ENCODE data around the gene SDK1.
A peak's percentile ranks its signal among the peaks of the same experiment; 100 is the strongest.
"Not testable (repeated sequence)": the region's sequence is repeated elsewhere in the genome, so short reads cannot be mapped to it uniquely, and the experiment has no call there.

SDK1 gene

GRCh38 chr7:3955751-3956696 is 655.0 kb downstream of the SDK1 start:
- DNase-seq = peak; percentile 13
- ATAC-seq = peak; percentile 90

DNA sequence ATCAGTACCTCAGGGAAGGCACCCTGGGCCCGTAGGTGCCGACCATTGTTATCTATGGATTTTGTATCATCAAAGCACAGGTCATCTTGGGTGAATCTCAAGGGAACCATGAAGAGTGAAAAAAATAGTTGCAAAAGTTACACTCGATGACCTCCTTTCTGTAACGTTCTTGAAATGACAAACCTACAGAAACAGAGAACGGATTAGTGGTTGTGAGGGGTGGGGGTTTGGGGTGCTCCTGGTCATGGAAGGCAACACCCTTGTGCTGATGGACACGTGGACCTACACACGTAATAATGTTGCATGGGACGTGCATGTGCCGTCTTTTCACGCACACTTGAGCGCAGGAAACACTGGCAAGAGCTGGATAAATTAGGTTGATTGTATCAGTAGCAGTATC is 655.9 kb downstream of the SDK1 start:
- ATAC-seq (no peak), DNase-seq (no peak)

DNA sequence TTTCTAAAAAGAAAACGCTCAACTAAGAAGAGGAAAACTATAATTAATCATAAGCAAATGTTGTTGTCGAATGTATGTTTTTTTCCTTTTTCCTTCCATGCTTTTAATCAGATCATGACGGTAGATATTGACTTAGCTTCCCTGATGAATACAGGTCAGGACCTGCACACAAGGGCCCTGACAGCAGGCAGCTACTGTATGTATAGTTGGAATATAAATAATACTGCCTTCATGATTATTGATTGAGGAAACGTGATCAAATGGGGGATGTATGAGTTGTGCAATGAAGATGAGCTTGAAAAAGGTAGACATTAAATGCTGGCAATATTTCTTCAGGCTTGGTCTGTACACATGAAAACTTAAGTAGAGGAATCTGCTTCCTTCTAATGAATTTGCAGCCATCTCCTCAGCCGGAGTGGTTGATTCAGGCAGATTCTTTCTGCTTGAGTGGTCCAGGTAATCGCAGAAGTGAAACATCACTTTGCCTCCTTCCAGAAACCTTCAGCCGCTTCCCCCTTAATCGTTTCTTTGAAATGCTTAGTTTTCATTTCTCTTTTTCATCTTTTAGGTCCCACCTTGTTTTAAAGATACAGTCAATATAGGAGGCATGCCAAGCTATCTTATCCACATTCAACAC is 656.5 kb downstream of the SDK1 start:
- DNase-seq (no peak), ATAC-seq (no peak)

DNA sequence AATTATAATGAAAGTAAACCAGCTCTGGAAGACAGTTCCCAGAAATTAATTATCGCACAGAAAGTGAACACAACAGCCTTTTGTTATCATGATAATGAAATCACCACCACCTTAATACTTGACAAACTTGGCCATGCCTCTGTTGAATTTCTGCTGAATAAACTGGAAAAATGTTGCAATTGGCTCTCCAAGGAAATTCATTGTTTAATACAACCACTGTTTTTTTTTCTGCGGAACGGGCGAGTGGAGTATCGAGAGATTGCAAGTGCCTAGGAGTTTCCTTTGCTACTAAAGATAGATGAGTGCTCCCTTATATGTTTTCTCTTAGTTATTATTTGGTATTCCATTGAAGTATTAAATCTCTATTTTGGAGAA is 657.0 kb downstream of the SDK1 start:
- DNase-seq = no peak
- no peak for ATAC-seq

- ATAC-seq (no peak), DNase-seq (no peak)
Observed at GRCh38 chr7:3959364-3959763, 658.3 kb downstream of the SDK1 start.

GRCh38 chr7:3960050-3960763 is 659.2 kb downstream of the SDK1 start:
- ATAC-seq (no peak), DNase-seq (no peak)

DNA sequence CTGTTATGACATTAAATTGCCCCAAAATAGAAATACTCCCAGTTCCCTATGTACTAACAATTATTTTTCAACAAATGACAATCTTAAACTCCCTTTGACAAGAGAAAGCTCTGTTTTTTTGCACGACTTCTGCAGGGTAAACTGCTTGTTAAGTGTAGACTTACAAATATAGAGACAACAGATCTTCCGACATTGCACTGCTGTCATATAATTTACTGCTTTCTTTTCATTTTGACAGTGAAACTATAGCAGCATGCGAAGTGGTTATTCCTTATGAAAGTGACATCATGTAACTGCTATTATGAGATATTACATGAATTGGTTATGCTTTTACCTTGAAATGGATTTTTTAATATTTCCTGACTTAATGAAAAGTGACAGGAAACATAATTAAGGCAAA is 659.9 kb downstream of the SDK1 start:
- no peak for ATAC-seq

DNA sequence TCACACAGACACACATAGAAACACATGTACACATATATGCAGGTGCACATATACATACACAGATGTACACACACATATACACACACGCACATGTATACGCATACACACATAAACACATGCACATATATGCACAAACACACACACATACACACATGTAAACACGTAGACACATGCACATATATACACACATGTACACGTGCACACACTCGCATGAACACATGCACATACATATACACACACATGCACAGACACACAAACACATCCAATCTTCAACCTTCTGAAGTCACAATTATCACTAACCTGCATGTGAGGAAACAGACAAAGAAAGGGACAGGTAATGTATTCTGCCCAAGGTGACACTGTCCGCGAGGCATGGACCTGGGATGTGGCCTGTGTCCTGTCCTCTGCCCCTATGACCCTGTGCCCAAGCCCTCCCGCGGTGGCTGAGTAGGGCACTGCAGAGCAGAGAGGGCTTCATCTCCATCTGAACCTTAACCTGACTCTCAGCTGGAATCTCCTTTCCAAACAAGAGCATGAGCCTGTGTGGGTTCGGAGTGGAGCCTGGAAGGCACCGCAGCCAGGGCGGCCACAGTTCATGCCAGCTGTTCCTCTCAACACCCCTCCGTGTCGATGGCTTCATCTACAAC is 660.9 kb downstream of the SDK1 start:
- ATAC-seq (no peak), DNase-seq (no peak)

More for the DNA sequence above, 659.9 kb downstream of the SDK1 start:
- DNase-seq = no peak

- not testable (repeated sequence) for DNase-seq, ATAC-seq
Observed at GRCh38 chr7:3963768-3964167, 662.7 kb downstream of the SDK1 start.

DNA sequence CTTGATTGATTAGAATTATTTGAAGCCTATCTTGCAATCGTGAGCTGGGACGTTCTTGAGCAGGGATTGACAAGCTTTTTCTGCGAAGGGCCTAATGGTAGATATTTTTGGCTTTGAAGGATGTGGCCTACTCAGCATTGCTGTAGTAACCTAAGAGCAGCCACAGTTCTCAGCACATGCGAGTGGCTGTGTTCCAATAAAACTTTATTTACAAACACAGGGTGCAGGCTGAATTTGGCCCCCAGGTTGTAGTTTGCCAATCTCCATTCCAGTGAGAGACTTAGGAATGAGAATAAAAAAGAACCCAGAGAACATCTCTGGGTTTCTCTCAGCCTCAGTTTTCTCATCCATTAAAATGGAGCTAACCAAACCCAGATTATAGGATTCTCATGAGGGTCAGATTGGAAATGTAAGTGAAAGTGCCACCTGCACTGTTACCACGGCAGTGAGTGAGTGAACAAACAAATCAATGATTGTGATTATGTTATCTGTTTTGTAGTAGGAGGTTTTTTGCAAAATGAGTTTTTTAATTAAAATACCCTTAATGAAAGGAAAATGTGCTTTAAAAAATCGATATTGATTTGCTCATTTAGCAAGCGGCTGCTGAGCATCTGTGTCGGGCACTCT is 664.0 kb downstream of the SDK1 start:
- DNase-seq (no peak), ATAC-seq (no peak)

DNA sequence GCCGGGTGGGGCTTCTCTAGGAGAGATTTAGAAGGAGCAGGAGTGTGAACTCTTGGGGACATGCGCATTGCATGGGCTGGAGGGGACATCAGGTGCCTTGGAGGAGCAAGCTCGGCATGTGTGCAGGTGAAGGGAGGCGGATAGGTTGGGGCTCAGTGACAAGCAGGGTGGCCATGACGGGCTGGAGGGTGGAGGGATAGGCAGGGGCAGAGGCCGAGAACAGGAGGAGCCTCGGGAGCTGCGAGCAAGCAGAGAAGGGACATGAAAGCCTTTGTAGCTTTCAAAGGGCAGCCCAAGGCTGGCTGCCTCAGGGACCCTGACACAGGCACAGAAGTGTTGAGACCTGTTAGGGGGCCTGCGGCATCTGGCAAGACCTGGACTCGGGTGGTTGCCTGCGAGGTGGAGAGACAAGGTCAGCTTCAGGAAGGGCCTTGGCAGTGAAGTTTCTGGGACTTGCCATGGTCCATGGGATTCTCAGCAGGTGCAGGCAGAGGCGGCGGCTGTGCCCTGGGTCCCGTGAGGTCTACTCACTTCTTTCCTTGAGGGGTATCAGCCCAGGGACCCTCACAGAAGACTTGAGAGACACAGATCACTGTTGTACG is 664.8 kb downstream of the SDK1 start:
- no peak for ATAC-seq
- no peak for DNase-seq

DNA sequence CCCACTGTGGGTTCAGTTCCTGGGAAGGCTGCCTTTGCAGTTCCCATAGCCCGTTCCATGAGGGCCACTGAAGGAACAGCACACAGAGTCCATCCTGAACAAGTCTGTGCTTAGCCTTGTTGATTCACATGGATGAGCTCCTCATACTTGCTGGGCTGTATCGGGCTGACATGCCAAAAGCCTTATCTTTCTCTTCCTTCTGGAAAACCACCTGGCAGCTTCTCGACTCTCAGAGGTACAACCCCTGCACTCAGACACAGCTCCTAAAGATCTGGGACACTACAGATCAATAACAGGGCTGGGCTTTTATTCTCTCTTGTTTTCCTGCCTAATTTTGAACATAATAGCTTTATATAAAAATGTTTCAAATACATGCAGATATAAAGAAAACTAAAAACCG is 667.2 kb downstream of the SDK1 start:
- ATAC-seq (no peak), DNase-seq (no peak)

- no peak for DNase-seq
- ATAC-seq = no peak
Observed at GRCh38 chr7:3969286-3969685, 668.2 kb downstream of the SDK1 start.

DNA sequence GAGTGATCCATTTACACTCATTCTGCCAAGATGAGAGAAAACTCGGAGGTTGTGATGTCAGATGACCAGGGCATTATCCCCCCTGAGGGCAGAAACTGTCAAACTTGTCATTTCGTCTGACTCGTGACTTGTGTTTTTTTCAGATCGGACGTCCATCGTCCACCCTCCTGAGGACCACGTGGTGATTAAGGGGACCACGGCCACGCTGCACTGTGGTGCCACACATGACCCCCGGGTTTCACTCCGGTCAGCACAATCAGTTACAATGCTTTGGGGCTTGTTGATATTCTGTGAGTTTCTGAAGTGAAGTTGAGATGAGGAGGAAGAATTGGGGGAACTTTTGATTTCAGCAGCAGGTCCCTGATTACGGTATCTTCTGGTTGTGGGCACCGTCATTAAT is 670.3 kb downstream of the SDK1 start:
- DNase-seq = no peak

DNA sequence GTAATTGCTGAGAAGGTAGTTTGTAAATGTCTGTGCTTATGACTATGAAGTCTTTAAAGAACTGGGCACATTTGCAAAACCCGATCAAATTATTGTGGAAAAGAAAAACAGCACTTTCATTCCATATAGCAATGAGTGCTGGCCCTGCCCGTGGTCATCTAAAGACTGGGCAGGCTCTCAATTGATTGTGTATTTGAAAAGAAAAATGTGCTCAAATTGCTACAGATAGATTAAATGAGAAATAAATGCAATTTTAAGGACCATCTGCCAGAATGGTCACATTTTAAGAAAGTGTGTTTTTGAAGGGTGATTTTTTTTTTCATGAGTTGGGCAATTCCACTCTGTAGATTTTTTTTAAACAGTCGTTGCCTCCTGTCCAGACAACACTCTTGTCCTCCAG is 672.2 kb downstream of the SDK1 start:
- DNase-seq = no peak
- ATAC-seq = no peak

More for the DNA sequence above, 670.3 kb downstream of the SDK1 start:
- ATAC-seq = no peak

DNA sequence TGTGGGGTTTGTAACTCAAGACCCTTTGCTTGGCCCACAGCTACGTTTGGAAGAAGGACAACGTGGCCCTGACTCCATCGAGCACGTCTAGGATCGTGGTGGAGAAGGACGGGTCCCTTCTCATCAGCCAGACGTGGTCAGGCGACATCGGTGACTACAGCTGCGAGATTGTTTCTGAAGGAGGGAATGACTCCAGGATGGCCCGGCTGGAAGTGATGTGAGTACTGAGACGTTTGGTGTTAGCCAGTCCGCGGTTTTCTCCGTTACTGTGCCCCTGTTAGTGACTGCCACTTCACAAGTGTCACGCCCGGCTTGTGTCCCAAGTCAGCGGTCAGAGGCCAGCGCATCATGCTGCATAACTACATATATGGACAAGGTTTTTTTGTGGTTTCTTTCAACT is 673.3 kb downstream of the SDK1 start:
- DNase-seq = no peak
- ATAC-seq = no peak

- DNase-seq = no peak
- ATAC-seq = no peak
Observed at GRCh38 chr7:3975371-3975770, 674.3 kb downstream of the SDK1 start.

DNA sequence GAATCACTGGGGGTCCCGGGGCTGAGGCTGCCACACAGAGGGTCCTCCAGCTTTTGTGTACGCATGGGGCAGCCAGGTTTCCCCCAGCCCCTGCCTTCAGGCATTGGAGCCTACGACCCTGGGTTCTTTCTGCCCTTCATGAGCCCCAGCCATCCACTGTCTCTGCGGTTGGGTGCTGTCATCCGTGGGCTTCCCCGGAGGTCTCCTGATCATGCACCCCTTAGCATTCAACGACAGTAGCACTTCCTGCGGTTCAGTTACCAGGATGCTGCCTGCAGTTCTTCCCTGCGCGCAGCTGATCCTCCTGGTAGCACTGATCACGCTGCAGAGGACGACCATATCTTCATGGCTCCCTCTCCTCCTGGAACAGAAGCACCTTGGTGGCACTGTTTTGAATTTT is 676.3 kb downstream of the SDK1 start:
- DNase-seq (no peak), ATAC-seq (no peak)

- no peak for DNase-seq
- ATAC-seq = no peak
Observed at GRCh38 chr7:3978839-3979238, 677.8 kb downstream of the SDK1 start.

GRCh38 chr7:3979611-3980299 is 678.7 kb downstream of the SDK1 start:
- DNase-seq = no peak
- ATAC-seq = no peak

DNA sequence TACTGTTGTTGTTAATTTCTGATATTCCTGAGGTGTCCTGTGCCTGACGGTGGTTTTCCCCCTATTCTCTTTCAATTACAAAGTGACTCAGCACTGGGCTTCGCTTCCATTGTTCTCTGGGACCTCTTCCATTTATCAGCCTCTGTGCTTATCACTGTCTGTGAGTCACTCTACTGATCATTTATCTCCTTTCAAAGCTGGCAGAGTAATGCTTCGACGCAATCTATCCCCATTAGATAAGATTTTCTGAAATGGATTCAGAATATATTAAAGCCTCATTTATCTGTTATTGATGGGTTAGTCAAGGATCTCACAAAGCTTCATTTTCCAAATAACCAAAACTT is 679.2 kb downstream of the SDK1 start:
- DNase-seq (no peak), ATAC-seq (no peak)

All from stimulated activated naive CD8-positive, alpha-beta T cell treated with anti-CD3 and anti-CD28 coated beads, Interleukin-15, Interleukin-2, amounts not matched to agents 100 U/mL and 50 U/mL, for 24 hours (primary cell).